GM12892 (cell line): ENCODE data around the gene ANKRD44.

Experiments used
- DNase-seq: peaks from one replicate; pipeline ENCODE4 v3.0.0; 2011; ENCODE audit not compliant: insufficient read length
- FAIRE-seq: peaks from 2 replicates; lab custom pipeline; 2011; peaks lifted over from hg19 to GRCh38; lab: Jason Lieb, UNC
- POLR2A ChIP-seq: IDR thresholded peaks from 2 replicates; pipeline ENCODE4 v1.6.1; 2011; ENCODE audit warnings: low read depth, low read length, control low read depth
- POLR2AphosphoS5 ChIP-seq: IDR thresholded peaks from 2 replicates; pipeline ENCODE4 v1.6.1; 2011; ENCODE audit warnings: low read depth, low read length, control low read depth
- TAF1 ChIP-seq: IDR thresholded peaks from 2 replicates; pipeline ENCODE4 v1.6.1; 2011; ENCODE audit warnings: low read depth, mild to moderate bottlenecking, control low read depth, low read length, borderline replicate concordance

The ANKRD44 gene

DNA sequence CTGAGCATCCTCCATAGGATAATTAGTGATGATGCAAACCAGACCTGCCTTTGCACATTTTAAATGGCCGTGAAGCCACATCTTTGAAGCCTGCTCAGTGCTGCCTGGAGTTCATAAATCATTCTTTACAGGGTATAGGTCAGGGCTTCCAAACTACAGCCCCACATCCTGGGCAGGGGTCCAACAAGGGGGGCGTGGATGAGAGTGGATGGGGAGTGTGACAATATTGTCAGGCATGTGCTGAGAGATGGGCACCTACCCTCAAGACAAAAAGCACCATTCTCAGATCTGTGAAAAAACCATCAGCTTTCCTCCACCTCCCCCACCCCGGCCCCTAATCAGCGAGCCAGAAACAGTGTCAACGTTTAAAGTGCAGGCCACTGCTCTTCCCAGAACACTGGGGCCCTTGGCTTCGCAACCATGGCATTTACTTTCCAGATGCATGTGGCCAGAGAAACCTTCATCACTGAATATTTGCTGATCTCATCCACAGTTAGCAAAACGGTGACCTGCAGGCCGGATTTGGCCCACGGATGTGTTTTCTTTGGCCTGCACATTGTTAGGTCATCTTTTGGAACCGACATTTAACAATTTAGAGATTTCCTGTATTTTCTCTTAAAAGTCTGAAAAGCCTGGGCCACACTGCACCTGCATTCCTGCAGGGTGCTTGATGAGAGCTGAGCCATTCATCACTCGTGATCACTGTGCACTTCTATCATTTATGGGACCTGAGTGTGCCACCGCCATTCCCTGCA is 130.7 kb downstream of the ANKRD44 start:
- DNase-seq (no peak), FAIRE-seq (no peak)
- TF ChIP-seq TAF1 (no peak), POLR2AphosphoS5 (no peak), POLR2A (no peak)

- DNase-seq: no peak
- FAIRE-seq: no peak
- TF ChIP-seq POLR2A: no peak
- no peak for TF ChIP-seq POLR2AphosphoS5
- no peak for TF ChIP-seq TAF1
Observed at GRCh38 chr2:197176522-197176921, 134.1 kb downstream of the ANKRD44 start.

DNA sequence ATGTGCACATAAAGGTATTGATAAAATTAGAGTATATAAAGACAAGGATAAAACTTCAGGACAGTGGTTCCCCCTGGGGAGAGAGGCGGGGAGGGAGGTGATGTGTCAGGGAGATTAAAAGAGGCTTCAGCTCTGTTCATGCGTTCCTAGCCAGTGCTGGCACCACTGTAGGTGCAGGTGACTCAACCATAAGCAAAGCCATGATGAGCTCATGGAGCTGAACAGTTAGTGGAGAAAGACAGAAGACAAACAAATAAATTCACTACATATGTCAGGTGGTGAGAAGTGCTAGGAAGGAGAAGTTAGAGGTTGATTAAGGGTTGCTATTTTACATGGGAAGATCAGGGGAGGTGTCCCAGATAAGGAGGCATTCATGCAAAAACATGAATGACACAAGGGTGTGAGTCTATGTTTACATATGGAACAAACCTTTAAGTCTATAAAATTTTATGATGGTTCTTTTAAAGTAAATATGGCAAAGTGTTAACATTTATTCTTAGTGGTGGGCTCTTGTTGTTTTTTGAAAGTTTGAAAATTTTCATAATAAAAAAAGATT is 136.0 kb downstream of the ANKRD44 start:
- DNase-seq (no peak), FAIRE-seq (no peak)
- no peak for TF ChIP-seq POLR2A
- TF ChIP-seq TAF1: no peak
- TF ChIP-seq POLR2AphosphoS5: no peak

DNA sequence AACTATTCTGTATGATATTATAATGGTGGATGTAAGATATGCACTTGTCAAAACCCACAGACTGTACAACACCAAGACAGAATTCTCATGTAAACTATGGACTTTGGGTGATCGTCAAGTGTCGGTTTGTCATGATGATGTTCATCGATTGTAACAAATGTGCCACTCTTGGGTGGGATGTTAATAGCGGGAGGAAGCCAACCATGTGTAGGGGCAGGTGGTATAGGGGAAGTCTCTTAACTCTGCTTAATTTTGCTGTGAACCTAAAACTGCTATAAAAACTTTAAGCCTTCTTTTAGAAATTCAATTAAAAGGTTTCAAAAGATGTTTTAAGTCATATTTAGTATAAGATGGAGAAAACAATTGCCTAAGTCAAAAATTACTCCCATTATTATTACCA is 139.0 kb downstream of the ANKRD44 start:
- TF ChIP-seq POLR2AphosphoS5: no peak
- TF ChIP-seq POLR2A: no peak
- no peak for TF ChIP-seq TAF1
- DNase-seq (no peak), FAIRE-seq (no peak)

DNA sequence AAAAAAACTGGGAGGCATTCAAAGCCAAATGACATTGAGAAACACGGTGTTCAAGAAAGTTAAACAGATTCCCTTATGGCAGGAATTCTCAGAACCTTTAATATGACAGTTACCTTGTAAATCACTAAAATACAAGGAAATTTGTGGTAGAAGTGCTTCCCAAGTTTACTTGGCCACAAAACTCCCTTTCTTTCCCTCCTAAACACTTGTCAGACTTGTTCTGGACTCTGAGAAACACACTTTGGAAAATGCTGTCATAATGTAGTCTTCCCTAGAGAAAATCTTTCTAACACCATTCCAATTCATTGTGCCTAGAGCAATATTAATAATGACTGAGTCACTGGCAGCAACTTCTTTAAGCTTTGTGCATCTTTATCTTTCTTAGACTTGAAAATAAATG is 140.4 kb downstream of the ANKRD44 start:
- TF ChIP-seq POLR2AphosphoS5: no peak
- no peak for TF ChIP-seq TAF1
- TF ChIP-seq POLR2A: no peak
- DNase-seq (no peak), FAIRE-seq (no peak)

- peak; percentile 93 for FAIRE-seq
- no peak for TF ChIP-seq TAF1
- TF ChIP-seq POLR2A: no peak
- no peak for TF ChIP-seq POLR2AphosphoS5
- peak; percentile 31 for DNase-seq
Observed at GRCh38 chr2:197168705-197169104, 141.9 kb downstream of the ANKRD44 start.

DNA sequence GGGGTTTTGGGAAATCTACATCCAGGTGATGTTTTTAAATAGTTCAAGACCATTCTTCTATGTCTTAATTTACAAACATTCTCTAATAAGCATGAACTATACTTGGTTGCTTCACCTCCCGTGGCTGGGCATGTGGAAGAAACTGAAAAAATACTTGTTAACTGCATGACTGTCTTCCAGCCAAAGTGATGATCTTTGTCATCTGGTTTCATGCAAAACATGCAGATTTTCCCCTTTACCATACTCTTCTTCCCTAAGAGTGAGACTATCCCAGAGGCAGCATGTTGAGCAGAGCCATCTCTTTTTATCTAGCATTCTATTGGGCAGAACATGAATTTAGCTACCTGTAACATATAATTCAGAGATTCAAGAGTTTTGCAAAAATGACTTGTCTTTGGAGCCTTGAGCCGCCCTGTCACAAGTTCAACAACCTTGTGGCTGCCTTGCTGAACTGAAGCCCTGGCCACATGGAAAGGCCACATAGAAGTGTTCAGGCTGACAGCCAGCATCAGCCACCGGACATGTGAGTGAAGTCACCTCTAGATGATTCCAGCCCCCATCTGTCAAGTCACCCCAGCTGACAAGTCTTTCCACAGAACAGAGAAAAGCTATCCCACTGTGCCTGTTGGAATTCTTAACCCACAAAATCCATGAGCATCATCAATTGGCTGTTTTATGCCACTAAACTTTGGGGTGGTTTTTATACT is 142.8 kb downstream of the ANKRD44 start:
- TF ChIP-seq POLR2A (no peak), POLR2AphosphoS5 (no peak)
- DNase-seq (no peak), FAIRE-seq (peak; percentile 78)

- TF ChIP-seq POLR2A (no peak), POLR2AphosphoS5 (no peak), TAF1 (no peak)
- FAIRE-seq: no peak
- no peak for DNase-seq
Observed at GRCh38 chr2:197165020-197165419, 145.6 kb downstream of the ANKRD44 start.

DNA sequence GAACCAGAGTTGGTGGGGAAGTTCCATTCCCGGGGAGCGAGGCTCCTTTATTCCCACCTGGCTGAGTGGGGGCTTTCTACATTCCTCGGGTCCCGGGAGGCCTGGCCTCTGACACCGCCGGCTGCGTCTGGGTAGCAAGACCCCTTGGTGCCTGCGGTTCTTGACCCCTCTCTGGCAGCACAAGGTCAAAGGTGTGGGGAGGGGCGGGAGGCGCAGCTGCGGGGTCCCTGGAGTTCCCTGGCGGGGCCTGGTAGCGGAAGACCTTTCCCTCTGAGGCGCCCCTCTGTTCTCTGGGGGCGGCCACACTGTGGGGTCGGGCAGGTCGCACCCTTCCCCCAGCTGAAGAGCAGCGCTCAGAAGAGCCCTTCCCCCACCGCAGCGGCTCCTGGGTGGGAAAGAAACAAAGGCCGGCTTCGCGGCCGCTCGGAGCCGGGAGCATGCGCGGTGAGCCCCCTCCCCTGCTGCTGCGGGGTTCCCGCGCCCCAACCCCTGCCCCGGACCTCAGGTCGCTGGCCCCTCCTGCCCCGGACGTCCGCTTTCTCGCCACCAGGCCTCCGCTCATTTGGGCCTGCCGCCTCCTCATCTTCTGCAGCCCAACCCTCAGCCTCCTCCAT is 146.3 kb downstream of the ANKRD44 start:
- FAIRE-seq (no peak), DNase-seq (no peak)
- TF ChIP-seq TAF1 (no peak), POLR2AphosphoS5 (no peak), POLR2A (no peak)

DNA sequence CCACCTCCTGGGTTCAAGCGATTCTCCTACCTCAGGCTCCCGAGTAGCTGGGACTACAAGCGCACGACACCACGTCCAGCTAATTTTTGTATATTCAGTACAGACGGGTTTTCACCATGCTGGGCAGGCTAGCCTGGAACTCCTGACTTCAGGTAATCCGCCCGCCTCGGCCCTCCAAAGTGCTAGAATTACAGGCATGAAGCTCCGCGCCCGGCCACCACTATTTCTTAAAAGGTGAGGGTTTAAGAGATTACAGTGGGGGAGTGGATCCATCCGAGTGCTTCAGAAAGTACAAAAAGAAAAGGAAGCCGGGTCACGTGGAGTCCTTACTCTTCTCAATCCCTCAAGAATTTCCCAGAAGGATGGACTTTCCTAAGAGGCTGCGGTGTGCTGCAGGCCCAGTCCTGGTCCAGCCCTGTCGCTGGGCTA is 146.9 kb downstream of the ANKRD44 start:
- TF ChIP-seq TAF1 (no peak), POLR2A (no peak), POLR2AphosphoS5 (no peak)
- FAIRE-seq (no peak), DNase-seq (no peak)

DNA sequence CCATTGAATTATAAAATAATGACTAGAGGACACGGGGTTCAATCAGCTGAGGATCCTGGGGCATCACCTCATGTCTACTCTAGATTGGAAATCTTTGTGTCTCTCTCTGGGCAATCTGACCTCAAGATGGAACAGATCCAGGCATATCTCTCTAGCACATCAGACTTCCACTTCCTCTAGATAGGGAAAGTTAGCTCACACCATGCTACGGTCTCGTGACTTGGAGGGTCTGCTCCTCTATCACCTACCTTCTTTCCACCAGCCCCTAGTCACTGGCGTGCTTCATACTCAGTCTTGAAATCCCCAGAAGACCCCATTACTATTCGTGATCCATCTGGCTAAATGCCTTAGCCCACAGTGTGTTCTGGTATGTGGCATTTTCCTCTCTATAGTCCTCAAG is 148.8 kb downstream of the ANKRD44 start:
- no peak for DNase-seq
- TF ChIP-seq POLR2A: no peak
- no peak for TF ChIP-seq POLR2AphosphoS5
- no peak for TF ChIP-seq TAF1
- no peak for FAIRE-seq

DNA sequence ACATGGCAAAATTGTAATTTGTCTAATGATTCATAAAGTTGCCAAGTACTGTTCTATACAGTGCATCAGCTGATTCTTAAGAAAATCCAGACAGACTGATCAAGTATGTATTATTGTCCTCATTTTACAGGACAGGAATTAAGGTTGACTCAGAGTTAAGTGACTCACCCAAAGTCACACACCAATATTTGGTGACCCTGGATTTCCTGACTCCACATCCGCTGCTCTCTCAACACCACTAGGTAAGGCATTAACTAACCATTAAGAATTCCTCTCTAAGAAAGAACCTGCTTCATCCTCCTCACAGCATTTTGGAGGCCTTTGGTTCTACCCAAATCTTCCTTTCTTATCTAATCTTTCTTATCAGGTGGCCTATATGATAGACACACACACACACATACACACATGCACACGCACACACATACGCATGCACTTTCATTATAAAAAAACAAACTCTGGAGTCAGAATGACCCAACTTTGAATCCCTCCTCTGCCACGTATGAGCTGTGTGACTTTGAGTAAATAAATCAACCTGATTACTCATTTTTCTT is 150.8 kb downstream of the ANKRD44 start:
- TF ChIP-seq POLR2AphosphoS5: no peak
- TF ChIP-seq POLR2A: no peak
- no peak for TF ChIP-seq TAF1
- no peak for FAIRE-seq
- DNase-seq: no peak
